Astrocyte (in vitro differentiated cells and primary cell): ENCODE measurements around the gene CEP57. TPM values are rescaled to one million over a fixed set of nuclear protein-coding genes. Genes with fewer than 3 reads are reported as not detected.

Source experiments
- DNase-seq: peaks from one replicate; pipeline ENCODE4 v3.0.0-alpha.2; 2010; ENCODE audit warnings: low read depth
- FAIRE-seq: peaks from 2 replicates; lab custom pipeline; 2011; peaks lifted over from hg19 to GRCh38; lab: Jason Lieb, UNC
- H2AFZ ChIP-seq: 2 replicates; pipeline ENCODE4 v1.6.0; 2012; ENCODE audit warnings: low read depth, low read length, inconsistent platforms
- H3K27ac ChIP-seq: 2 replicates; pipeline ENCODE4 v1.5.1; 2011; ENCODE audit warnings: low read depth, low read length, inconsistent platforms
- H3K27me3 ChIP-seq: 2 replicates; pipeline ENCODE4 v1.6.0; 2011; ENCODE audit warnings: low read length, inconsistent platforms; ENCODE audit not compliant: insufficient read depth
- H3K36me3 ChIP-seq: 2 replicates; pipeline ENCODE4 v1.5.1; 2011; ENCODE audit warnings: low read length, inconsistent platforms; ENCODE audit not compliant: insufficient read depth
- H3K4me1 ChIP-seq: 2 replicates; pipeline ENCODE4 v1.5.1; 2011; ENCODE audit warnings: low read length, inconsistent platforms; ENCODE audit not compliant: insufficient read depth
- H3K4me2 ChIP-seq: 2 replicates; pipeline ENCODE4 v1.6.0; 2012; ENCODE audit warnings: low read length, inconsistent platforms
- H3K4me3 ChIP-seq: 2 replicates; pipeline ENCODE4 v1.5.1; 2011; ENCODE audit warnings: low read depth, mild to moderate bottlenecking, low read length, inconsistent platforms; ENCODE audit not compliant: insufficient read depth
- H3K79me2 ChIP-seq: 2 replicates; pipeline ENCODE4 v1.6.0; 2012; ENCODE audit warnings: mild to moderate bottlenecking, low read length, inconsistent platforms; ENCODE audit not compliant: insufficient read depth
- H3K9ac ChIP-seq: 2 replicates; pipeline ENCODE4 v1.6.0; 2012; ENCODE audit warnings: mild to moderate bottlenecking, low read length, inconsistent platforms
- H3K9me3 ChIP-seq: 2 replicates; pipeline ENCODE4 v1.5.1; 2012; ENCODE audit warnings: low read depth, mild to moderate bottlenecking, low read length, inconsistent platforms; ENCODE audit not compliant: insufficient read depth
- H4K20me1 ChIP-seq: 2 replicates; pipeline ENCODE4 v1.6.0; 2012; ENCODE audit warnings: low read length, inconsistent platforms; ENCODE audit not compliant: insufficient read depth
- H3K27ac Mint-ChIP-seq: one replicate; pipeline ENCODE4 v1.8.0; 2021; ENCODE audit warnings: mild to moderate bottlenecking, mixed read lengths; ENCODE audit not compliant: unreplicated experiment
- H3K27me3 Mint-ChIP-seq: one replicate; pipeline ENCODE4 v1.8.0; 2021; ENCODE audit warnings: low read depth, mixed read lengths; ENCODE audit not compliant: unreplicated experiment
- H3K36me3 Mint-ChIP-seq: one replicate; pipeline ENCODE4 v1.8.0; 2021; ENCODE audit warnings: low read depth, mixed read lengths; ENCODE audit not compliant: unreplicated experiment
- H3K4me1 Mint-ChIP-seq: one replicate; pipeline ENCODE4 v1.8.0; 2021; ENCODE audit warnings: low read depth, mixed read lengths; ENCODE audit not compliant: unreplicated experiment
- H3K4me3 Mint-ChIP-seq: one replicate; pipeline ENCODE4 v1.8.0; 2021; ENCODE audit warnings: mild to moderate bottlenecking, moderate library complexity, mixed read lengths; ENCODE audit not compliant: unreplicated experiment
- H3K9me3 Mint-ChIP-seq: one replicate; pipeline ENCODE4 v1.8.0; 2021; ENCODE audit warnings: mild to moderate bottlenecking, mixed read lengths; ENCODE audit not compliant: unreplicated experiment
- CTCF ChIP-seq: IDR thresholded peaks from 2 replicates; pipeline ENCODE4 v1.5.1; 2011; ENCODE audit warnings: low read depth, mild to moderate bottlenecking, inconsistent platforms, low read length, moderate library complexity; ENCODE audit not compliant: insufficient read depth
- EZH2 ChIP-seq: IDR thresholded peaks from 2 replicates; pipeline ENCODE4 v1.6.1; 2012; ENCODE audit warnings: mild to moderate bottlenecking, low read length, inconsistent platforms; ENCODE audit not compliant: insufficient read depth
- total RNA-seq: library from RNA; stranded (reverse); gene quantifications from 2 replicates; pipeline ENCODE4 v1.2.1, GENCODE V29; 2021

Gene CEP57
- total RNA-seq, 1 donor from 2014 or later = 23.5 TPM

- Histone ChIP-seq H4K20me1 (peaks cover 5% of the 10 kb centered on the region), H2AFZ (no peak overlapping the region), H3K4me3 (no peak overlapping the region), H3K9ac (no peak overlapping the region), H3K9me3 (no peaks in the 10 kb centered on the region), H3K36me3 (peaks cover 8% of the 10 kb centered on the region), H3K27me3 (no peaks in the 10 kb centered on the region), H3K4me1 (peaks cover 9% of the 10 kb centered on the region), H3K4me2 (no peak overlapping the region), H3K27ac (no peak overlapping the region), H3K79me2 (peaks cover 71% of the 10 kb centered on the region)
- FAIRE-seq = no peak
- no peaks in the 10 kb centered on the region for H3K9me3 Mint-ChIP-seq
- no peaks in the 10 kb centered on the region for H3K27me3 Mint-ChIP-seq
- H3K4me3 Mint-ChIP-seq = no peak overlapping the region
- no peaks in the 10 kb centered on the region for H3K36me3 Mint-ChIP-seq
- no peak for DNase-seq
- H3K4me1 Mint-ChIP-seq = peaks cover 11% of the 10 kb centered on the region
- TF ChIP-seq EZH2 (no peak), CTCF (no peak)
- no peak overlapping the region for H3K27ac Mint-ChIP-seq
Observed at GRCh38 chr11:95795627-95796295, 5.5 kb downstream of the CEP57 start.

GRCh38 chr11:95796501-95796900 is 6.2 kb downstream of the CEP57 start:
- no peak overlapping the region for H3K4me3 Mint-ChIP-seq
- Histone ChIP-seq H3K27ac (no peak overlapping the region), H3K4me1 (peaks cover 2% of the 10 kb centered on the region), H4K20me1 (peaks cover 4% of the 10 kb centered on the region), H3K4me2 (no peak overlapping the region), H3K9ac (no peak overlapping the region), H2AFZ (no peak overlapping the region), H3K27me3 (no peaks in the 10 kb centered on the region), H3K79me2 (peaks cover 64% of the 10 kb centered on the region), H3K4me3 (no peak overlapping the region), H3K36me3 (peaks cover 8% of the 10 kb centered on the region), H3K9me3 (no peaks in the 10 kb centered on the region)
- TF ChIP-seq CTCF = no peak
- H3K4me1 Mint-ChIP-seq = peaks cover 9% of the 10 kb centered on the region
- H3K36me3 Mint-ChIP-seq = peaks cover under 1% of the 10 kb centered on the region
- no peaks in the 10 kb centered on the region for H3K9me3 Mint-ChIP-seq
- no peak overlapping the region for H3K27ac Mint-ChIP-seq
- DNase-seq (no peak), FAIRE-seq (no peak)
- no peaks in the 10 kb centered on the region for H3K27me3 Mint-ChIP-seq

DNA sequence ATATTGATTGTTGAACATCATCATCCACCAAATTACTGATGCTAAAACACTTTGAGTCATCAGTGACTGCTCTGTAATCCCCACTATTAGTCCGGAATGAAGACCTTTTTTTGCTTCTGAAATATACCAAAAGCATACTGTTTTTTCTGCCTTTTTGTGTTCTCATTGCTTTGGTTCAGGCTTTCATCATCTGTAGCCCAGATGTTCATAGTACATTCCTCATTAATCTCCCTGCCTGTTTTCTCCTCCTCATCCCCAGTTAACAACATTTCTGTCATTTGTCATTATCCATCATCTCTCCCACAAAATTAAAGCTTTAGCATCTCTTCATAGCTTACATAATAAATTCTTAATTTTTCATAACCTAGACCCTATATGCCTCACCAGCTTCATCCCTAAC is 9.2 kb downstream of the CEP57 start:
- Mint-ChIP-seq H3K4me3 (no peak overlapping the region), H3K27me3 (no peaks in the 10 kb centered on the region), H3K4me1 (no peaks in the 10 kb centered on the region), H3K36me3 (peaks cover 4% of the 10 kb centered on the region), H3K27ac (no peak overlapping the region), H3K9me3 (no peaks in the 10 kb centered on the region)
- Histone ChIP-seq H3K4me2 (no peak overlapping the region), H3K36me3 (peaks cover 8% of the 10 kb centered on the region), H4K20me1 (no peaks in the 10 kb centered on the region), H3K4me3 (no peak overlapping the region), H2AFZ (no peak overlapping the region), H3K9ac (no peak overlapping the region), H3K79me2 (peaks cover 35% of the 10 kb centered on the region), H3K27ac (no peak overlapping the region), H3K4me1 (no peaks in the 10 kb centered on the region), H3K9me3 (no peaks in the 10 kb centered on the region), H3K27me3 (no peaks in the 10 kb centered on the region)
- no peak for TF ChIP-seq EZH2
- TF ChIP-seq CTCF = no peak
- no peak for DNase-seq
- FAIRE-seq = no peak
